ENCODE results near the gene ATG9B.

ATG9B gene

GRCh38 chr7:150999497-151000230 lies 24.6 kb downstream of the ATG9B start:
- DNase-seq (ENCODE audit: low read depth) = no peak

- no peak for DNase-seq (ENCODE audit: low read depth)
Observed at GRCh38 chr7:150999001-150999400, 25.3 kb downstream of the ATG9B start.

GRCh38 chr7:150998341-150998740 lies 26.0 kb downstream of the ATG9B start:
- DNase-seq (ENCODE audit: low read depth) = no peak

- no peak for DNase-seq (ENCODE audit: low read depth)
Observed at GRCh38 chr7:150997817-150998216, 26.5 kb downstream of the ATG9B start.

- no peak for DNase-seq (ENCODE audit: low read depth)
Observed at GRCh38 chr7:150997075-150997511, 27.2 kb downstream of the ATG9B start.

GRCh38 chr7:150996376-150997074 lies 27.8 kb downstream of the ATG9B start:
- no peak for DNase-seq (ENCODE audit: low read depth)

- no peak for DNase-seq (ENCODE audit: low read depth)
Observed at GRCh38 chr7:150994838-150995510, 29.3 kb downstream of the ATG9B start.

- peak; percentile 76 for DNase-seq (ENCODE audit: low read depth)
Observed at GRCh38 chr7:150994141-150994837, 30.0 kb downstream of the ATG9B start.

GRCh38 chr7:150993511-150993910 lies 30.8 kb downstream of the ATG9B start:
- DNase-seq (ENCODE audit: low read depth) = no peak

- DNase-seq (ENCODE audit: low read depth) = no peak
Observed at GRCh38 chr7:150992833-150993302, 31.4 kb downstream of the ATG9B start.

GRCh38 chr7:150992051-150992640 lies 32.1 kb downstream of the ATG9B start:
- DNase-seq (ENCODE audit: low read depth) = no peak

- no peak for DNase-seq (ENCODE audit: low read depth)
Observed at GRCh38 chr7:150990416-150991186, 33.7 kb downstream of the ATG9B start, which contains the start of gene NOS3. Gene NOS3, plus strand, starts transcription at chr7:150991017. Its CDS starts 2,787 bp downstream, at chr7:150993804.

GRCh38 chr7:150989456-150989855 lies 34.8 kb downstream of the ATG9B start:
- no peak for DNase-seq (ENCODE audit: low read depth)

- DNase-seq (ENCODE audit: low read depth) = no peak
Observed at GRCh38 chr7:150988230-150989226, 35.8 kb downstream of the ATG9B start.

GRCh38 chr7:150986556-150986955 lies 37.7 kb downstream of the ATG9B start:
- no peak for DNase-seq (ENCODE audit: low read depth)

GRCh38 chr7:150986099-150986512 lies 38.2 kb downstream of the ATG9B start:
- DNase-seq (ENCODE audit: low read depth) = no peak

GRCh38 chr7:150983893-150984368 lies 40.4 kb downstream of the ATG9B start:
- DNase-seq (ENCODE audit: low read depth) = no peak

- no peak for DNase-seq (ENCODE audit: low read depth)
Observed at GRCh38 chr7:150982351-150982750, 41.9 kb downstream of the ATG9B start.

GRCh38 chr7:150981644-150982043 lies 42.6 kb downstream of the ATG9B start:
- no peak for DNase-seq (ENCODE audit: low read depth)
